Sigmoid colon (tissue), 4 donors: ENCODE data around the gene SPOCK1.

ENCODE experiments used
- CTCF ChIP-seq, 4 experiments: fragments of 450-650 bp in 3 of 4; fragments of 200-600 bp in 1 of 4; IDR thresholded peaks; one replicate each; pipeline ENCODE4 v1.5.1; 2016 to 2019; ENCODE audit warnings: antibody characterized with exemption in 4 of 4, mild to moderate bottlenecking in 3 of 4, moderate library complexity in 2 of 4
- POLR2AphosphoS5 ChIP-seq, 4 donors: sonication (generic); formaldehyde crosslinking; IDR thresholded peaks; one replicate each; pipeline ENCODE4 v1.6.1; 2017; ENCODE audit warnings: antibody characterized with exemption in 4 of 4

GRCh38 chr5:137101544-137101943 lies 397.6 kb downstream of the SPOCK1 start:
- peak in 1 of 4 donors; percentile 34 for TF ChIP-seq POLR2AphosphoS5 (IDR thresholded peaks at IDR 0.05)
- no peak for TF ChIP-seq CTCF (IDR thresholded peaks at IDR 0.05)
